Mammary epithelial cell (primary cell): ENCODE measurements around the gene EFNA2.

Source experiments
- EZH2 ChIP-seq: IDR thresholded peaks from 2 replicates; pipeline ENCODE4 v1.6.1; 2012; ENCODE audit warnings: low read length, inconsistent platforms, borderline replicate concordance
- TF ChIP-seq, protein P1 (sequence below), 2 donors: IDR thresholded peaks in 1 of 2; conservative IDR thresholded peaks in 1 of 2; 2 replicates each; pipeline ENCODE4 v1.5.1; 2011 to 2012; ENCODE audit warnings: inconsistent platforms in 2 of 2, low read length in 2 of 2, mild to moderate bottlenecking in 2 of 2, control low read depth in 1 of 2, low read depth in 1 of 2; ENCODE audit not compliant: insufficient read depth in 1 of 2; ENCODE audit errors: extremely low read depth in 1 of 2

DNA sequence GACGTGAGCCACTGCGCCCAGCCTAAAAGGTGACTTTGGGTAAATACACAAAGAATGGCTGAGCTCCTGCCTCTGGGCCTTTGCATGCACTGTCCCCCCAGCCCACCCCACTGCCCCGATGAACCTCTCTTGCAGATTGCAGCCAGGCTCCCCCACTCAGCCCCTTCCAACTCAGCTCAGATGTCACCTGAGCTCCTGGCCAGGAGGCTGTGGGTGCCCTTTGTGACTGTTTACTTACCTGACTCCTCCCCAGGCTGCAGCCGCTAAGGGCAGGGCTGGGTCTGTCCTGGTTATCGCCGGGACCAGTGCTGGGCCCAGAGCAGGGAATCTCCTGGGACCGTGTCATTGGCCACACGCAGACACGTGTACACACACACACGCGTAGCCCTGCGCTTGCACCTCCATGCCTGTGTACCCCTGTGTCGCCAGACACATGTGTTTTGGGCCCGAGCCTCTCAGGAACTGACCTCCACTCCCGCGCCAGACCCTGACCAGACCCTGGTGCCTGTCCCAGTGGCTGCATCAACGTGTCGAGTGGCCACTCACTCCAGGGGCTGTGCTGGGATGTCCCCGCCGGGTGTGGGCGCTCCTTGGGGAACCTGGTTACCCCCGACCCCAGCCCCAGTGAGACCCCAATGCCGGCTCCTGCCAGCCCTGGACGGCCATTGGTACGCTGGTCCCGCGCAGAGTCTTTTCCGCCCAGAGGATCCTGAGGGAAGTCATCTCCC is 18.7 kb downstream of the EFNA2 start:
- no peak for TF ChIP-seq EZH2
- TF ChIP-seq, protein P1, sequence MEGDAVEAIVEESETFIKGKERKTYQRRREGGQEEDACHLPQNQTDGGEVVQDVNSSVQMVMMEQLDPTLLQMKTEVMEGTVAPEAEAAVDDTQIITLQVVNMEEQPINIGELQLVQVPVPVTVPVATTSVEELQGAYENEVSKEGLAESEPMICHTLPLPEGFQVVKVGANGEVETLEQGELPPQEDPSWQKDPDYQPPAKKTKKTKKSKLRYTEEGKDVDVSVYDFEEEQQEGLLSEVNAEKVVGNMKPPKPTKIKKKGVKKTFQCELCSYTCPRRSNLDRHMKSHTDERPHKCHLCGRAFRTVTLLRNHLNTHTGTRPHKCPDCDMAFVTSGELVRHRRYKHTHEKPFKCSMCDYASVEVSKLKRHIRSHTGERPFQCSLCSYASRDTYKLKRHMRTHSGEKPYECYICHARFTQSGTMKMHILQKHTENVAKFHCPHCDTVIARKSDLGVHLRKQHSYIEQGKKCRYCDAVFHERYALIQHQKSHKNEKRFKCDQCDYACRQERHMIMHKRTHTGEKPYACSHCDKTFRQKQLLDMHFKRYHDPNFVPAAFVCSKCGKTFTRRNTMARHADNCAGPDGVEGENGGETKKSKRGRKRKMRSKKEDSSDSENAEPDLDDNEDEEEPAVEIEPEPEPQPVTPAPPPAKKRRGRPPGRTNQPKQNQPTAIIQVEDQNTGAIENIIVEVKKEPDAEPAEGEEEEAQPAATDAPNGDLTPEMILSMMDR (conservative IDR thresholded peaks at IDR 0.05 in 1 of 2, IDR thresholded peaks at IDR 0.05 in 1 of 2; ENCODE audit: extremely low read depth in 1 of 2, insufficient read depth in 1 of 2, low read depth in 1 of 2, low read length in 2 of 2), result no peak
